Measurements from ENCODE around the gene AMZ1.

DNA sequence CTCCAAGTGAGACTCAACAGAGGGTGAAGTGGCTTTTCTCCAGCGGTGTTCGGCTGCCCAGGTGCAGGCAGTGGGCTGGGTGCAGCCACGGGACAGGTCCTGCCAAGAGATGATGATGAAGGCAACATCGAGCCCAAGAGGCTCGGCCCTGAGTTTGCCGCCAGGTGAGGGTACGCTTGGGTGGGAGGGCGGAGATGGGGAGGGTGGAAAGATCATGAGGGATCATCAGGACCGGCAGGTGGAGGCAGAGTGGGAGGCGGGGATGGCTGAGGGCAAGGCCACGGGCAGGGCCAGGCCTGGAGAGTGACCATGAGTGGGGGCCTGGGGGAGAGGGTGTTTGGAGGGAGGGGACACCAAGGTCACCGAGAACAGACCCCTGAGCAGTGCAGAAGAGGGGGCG lies 17.8 kb upstream of the AMZ1 start:
- TF ChIP-seq, protein P1, sequence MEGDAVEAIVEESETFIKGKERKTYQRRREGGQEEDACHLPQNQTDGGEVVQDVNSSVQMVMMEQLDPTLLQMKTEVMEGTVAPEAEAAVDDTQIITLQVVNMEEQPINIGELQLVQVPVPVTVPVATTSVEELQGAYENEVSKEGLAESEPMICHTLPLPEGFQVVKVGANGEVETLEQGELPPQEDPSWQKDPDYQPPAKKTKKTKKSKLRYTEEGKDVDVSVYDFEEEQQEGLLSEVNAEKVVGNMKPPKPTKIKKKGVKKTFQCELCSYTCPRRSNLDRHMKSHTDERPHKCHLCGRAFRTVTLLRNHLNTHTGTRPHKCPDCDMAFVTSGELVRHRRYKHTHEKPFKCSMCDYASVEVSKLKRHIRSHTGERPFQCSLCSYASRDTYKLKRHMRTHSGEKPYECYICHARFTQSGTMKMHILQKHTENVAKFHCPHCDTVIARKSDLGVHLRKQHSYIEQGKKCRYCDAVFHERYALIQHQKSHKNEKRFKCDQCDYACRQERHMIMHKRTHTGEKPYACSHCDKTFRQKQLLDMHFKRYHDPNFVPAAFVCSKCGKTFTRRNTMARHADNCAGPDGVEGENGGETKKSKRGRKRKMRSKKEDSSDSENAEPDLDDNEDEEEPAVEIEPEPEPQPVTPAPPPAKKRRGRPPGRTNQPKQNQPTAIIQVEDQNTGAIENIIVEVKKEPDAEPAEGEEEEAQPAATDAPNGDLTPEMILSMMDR (IDR thresholded peaks at IDR 0.05; ENCODE audit: poor library complexity) = no peak
- TF ChIP-seq EZH2 (IDR thresholded peaks at IDR 0.05; ENCODE audit: borderline replicate concordance) = no peak

All from hepatocyte (in vitro differentiated cells).